GM12892 (cell line): ENCODE measurements around the gene DPY19L3. TPM values are rescaled to one million over a fixed set of nuclear protein-coding genes. Genes with fewer than 3 reads are reported as not detected.

Source experiments
- DNase-seq: peaks from one replicate; pipeline ENCODE4 v3.0.0; 2011; ENCODE audit not compliant: insufficient read length
- FAIRE-seq: peaks from 2 replicates; lab custom pipeline; 2011; peaks lifted over from hg19 to GRCh38; lab: Jason Lieb, UNC
- POLR2A ChIP-seq: IDR thresholded peaks from 2 replicates; pipeline ENCODE4 v1.6.1; 2011; ENCODE audit warnings: low read depth, low read length, control low read depth
- POLR2AphosphoS5 ChIP-seq: IDR thresholded peaks from 2 replicates; pipeline ENCODE4 v1.6.1; 2011; ENCODE audit warnings: low read depth, low read length, control low read depth
- TAF1 ChIP-seq: IDR thresholded peaks from 2 replicates; pipeline ENCODE4 v1.6.1; 2011; ENCODE audit warnings: low read depth, mild to moderate bottlenecking, control low read depth, low read length, borderline replicate concordance
- polyA plus RNA-seq: library from polyadenylated mRNA; unstranded; fragments of >200 nt; gene quantifications from one replicate; pipeline ENCODE4 v1.2.1, GENCODE V29; 2012; ENCODE audit warnings: missing spikeins, inconsistent platforms; ENCODE audit not compliant: missing spikeins

Gene DPY19L3, protein sequence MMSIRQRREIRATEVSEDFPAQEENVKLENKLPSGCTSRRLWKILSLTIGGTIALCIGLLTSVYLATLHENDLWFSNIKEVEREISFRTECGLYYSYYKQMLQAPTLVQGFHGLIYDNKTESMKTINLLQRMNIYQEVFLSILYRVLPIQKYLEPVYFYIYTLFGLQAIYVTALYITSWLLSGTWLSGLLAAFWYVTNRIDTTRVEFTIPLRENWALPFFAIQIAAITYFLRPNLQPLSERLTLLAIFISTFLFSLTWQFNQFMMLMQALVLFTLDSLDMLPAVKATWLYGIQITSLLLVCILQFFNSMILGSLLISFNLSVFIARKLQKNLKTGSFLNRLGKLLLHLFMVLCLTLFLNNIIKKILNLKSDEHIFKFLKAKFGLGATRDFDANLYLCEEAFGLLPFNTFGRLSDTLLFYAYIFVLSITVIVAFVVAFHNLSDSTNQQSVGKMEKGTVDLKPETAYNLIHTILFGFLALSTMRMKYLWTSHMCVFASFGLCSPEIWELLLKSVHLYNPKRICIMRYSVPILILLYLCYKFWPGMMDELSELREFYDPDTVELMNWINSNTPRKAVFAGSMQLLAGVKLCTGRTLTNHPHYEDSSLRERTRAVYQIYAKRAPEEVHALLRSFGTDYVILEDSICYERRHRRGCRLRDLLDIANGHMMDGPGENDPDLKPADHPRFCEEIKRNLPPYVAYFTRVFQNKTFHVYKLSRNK
- 8.8 TPM for polyA plus RNA-seq

DNA sequence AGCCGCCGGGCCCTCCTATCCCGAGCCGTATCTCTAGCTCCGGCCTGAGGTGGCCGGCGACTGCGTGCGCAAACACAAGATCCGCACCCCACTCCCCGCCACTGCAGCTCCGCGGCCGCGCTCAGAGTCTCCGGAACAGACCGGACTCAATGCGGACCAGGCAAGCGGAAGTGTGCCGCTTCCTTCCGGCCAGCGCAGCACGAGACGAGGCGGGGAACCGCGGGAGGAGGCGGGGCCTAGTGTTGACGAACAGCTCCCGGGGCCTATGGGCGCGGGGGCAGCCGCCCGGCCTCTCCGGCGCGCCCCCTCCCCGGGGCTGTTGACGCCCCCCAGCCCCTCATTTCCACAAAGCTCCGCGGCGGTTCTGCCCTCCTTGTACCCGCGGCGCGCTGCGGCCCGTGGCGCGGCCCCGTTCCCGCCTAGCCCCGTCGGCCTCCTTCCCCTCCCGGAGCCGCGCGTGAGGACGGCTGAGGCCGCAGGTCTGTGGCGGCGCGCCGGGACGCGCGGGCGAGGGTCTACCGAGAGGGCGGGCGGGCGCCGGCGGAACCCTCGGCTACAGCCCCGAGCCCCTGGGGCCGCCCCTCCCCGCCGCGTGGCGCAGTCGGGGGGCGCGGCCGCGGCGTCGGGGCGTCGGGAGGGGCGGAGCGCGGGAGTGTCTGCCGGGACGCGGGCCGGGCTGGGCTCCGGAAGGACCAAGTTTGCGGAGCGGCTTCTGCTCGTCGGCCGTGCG lies at the start of gene DPY19L3:
TSS of gene DPY19L3 (plus strand) at position 340 of the 730 bp plus-strand sequence. CDS start 2,484 bp downstream, outside the sequence.
- TF ChIP-seq POLR2AphosphoS5 (peak; percentile 98), POLR2A (peak; percentile 97), TAF1 (peak; percentile 94)
- FAIRE-seq (peak; percentile 96), DNase-seq (peak; percentile 91)

DNA sequence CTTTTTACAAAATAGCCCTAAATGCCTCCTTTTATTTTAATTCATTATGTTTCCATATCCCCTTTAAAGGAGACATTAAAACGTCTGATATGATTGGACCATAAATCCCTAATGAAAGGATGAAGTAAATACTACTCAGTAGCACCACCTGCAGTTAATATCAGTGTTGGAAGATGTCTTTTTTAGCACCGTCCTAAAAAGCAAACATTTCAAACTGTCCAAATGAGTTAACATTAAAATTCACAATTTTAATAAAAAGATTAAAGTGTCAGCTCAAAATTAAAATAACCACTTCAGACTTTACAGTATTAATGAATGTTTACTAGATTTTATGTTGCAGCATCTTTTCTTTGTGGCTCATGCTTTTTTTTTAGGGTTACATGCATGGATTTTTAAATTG lies 47.9 kb upstream of the DPY19L3 start:
- DNase-seq (no peak), FAIRE-seq (no peak)
- no peak for TF ChIP-seq TAF1
- no peak for TF ChIP-seq POLR2A

DNA sequence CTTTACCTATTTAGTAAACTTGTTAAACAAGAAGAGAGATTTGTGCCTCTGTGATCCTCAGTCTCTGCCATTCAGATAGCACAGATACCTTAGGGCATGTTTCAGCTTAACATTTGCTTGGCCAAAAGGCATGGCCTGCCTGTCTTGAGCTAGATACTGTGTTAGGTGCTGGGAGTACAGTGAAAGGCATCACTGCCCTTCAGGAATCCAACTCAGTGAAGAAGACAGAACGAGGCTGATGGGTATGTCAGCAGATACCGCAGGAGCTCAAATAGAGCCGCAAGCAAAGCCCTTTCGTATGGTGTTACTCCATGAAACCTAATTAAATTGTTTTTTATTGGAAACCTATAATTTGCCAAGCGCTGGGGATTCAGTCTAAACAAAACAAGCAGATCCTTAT lies 47.2 kb upstream of the DPY19L3 start:
- FAIRE-seq (no peak), DNase-seq (no peak)
- TF ChIP-seq POLR2AphosphoS5 (no peak), POLR2A (no peak), TAF1 (no peak)

DNA sequence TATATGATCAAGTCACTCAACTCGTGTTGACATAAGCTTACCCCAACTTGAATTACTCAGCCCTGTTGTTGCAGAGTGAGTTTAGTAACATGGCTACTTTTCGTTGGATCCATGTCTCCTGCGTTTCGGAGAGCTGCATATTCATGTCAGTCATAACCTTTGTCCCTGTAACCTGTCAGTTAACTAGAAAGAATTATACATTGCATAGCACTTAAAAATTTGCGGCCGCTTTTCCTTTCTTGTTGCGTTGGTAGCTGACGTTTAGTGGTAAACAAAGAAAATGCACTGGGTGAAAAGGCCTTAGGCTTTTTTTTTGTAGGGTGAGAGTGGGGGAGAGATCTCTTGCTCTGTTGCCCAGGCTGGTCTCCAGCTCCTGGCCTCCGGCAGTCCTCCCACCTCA lies 46.0 kb upstream of the DPY19L3 start:
- FAIRE-seq (no peak), DNase-seq (no peak)
- no peak for TF ChIP-seq TAF1
- TF ChIP-seq POLR2A: no peak
- TF ChIP-seq POLR2AphosphoS5: no peak

DNA sequence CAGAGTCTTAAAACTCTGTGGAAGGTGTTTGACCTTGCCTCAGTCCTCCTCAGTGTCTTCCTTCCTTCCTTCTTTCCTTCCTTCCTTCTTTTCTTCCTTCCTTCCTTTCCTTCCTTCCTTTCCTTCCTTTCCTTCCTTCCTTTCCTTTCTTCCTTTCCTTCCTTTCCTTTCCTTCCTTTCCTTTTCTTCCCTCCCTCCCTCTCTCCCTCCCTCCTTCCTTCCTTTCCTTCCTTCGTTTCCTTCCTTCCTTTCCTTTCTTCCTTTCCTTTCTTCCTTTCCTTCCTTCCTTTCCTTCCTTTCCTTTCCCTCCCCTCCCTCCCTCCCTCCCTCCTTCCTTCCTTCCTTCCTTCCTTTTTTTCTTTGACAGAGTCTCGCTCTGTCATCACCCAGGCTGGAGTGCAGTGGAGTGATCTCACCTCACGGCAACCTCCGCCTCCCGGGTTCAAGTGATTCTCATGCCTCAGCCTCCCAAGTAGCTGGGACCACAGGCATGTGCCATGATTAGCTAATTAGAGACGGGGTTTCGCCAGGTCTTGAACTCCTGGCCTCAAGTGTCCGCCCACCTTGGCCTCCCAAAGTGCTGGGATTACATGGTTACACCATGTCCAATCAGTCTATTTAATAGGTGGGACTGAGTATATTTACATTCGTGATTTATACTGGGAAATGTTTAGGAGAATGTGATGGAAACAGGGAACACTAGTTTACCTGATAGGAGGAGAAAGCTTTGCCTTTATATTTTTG lies 43.8 kb upstream of the DPY19L3 start:
- FAIRE-seq: no peak

DNA sequence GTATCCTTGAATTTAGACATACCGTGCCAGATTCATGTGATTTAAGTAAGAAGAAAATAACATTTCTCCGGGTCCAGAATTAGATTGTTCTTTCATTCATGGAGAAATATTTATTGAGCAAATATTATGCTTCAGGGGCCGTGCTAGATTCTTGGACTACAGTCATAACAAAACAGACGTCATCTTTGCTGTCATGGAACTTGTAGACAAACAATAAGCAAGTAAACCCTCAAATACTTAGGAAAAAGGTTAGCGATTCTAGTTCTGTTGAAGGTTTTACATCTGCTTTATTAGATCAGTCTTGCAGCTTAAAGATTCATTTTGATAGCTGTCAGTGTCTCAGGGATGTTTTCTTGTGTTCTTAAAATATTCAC lies 43.3 kb upstream of the DPY19L3 start:
- DNase-seq: no peak
- TF ChIP-seq TAF1: no peak
- no peak for TF ChIP-seq POLR2A
- TF ChIP-seq POLR2AphosphoS5: no peak
- no peak for FAIRE-seq

More for the DNA sequence above, 43.8 kb upstream of the DPY19L3 start:
- DNase-seq: no peak
- no peak for TF ChIP-seq POLR2AphosphoS5
- no peak for TF ChIP-seq TAF1
- no peak for TF ChIP-seq POLR2A

DNA sequence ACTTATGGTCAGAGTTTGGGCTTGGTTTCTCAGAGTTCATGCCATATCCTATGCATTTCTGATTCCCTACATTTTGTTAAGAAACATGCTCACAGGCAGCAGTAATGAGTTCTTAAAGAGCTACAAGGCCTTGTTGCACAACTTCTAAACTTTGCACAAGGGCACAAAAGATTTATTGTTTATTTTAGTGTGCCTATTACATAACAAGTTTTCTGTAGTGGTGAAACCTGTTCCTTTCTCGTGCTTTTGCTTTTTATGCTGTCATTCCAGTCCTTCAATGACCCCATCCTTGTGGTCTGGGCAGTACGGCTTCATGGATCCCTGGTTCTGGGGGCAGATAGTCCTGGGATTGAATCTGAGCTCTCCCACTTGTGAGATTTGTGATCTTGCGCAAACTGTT lies 42.4 kb upstream of the DPY19L3 start:
- FAIRE-seq: no peak
- TF ChIP-seq POLR2AphosphoS5: no peak
- TF ChIP-seq POLR2A: no peak
- no peak for TF ChIP-seq TAF1
- no peak for DNase-seq

DNA sequence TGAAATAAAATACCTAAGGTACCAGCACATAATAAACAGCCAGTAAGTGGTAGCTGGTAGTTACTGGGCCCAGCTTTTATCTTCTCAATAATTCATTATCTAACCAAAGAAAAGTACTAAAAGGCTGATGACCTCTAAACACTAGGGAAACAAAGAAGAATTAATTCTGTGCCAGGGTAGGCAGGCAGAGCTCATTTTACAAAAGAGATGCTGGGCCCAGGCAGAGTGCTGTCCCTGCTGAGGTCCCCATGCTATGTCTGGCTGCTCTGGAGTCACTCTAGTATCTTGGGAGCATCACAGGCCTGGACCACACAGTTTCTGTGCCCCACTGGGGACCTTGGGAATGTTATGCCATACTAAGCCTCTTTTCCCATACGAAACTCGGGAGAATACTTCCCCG lies 41.9 kb upstream of the DPY19L3 start:
- FAIRE-seq: no peak
- TF ChIP-seq POLR2AphosphoS5 (no peak), TAF1 (no peak), POLR2A (no peak)
- no peak for DNase-seq

DNA sequence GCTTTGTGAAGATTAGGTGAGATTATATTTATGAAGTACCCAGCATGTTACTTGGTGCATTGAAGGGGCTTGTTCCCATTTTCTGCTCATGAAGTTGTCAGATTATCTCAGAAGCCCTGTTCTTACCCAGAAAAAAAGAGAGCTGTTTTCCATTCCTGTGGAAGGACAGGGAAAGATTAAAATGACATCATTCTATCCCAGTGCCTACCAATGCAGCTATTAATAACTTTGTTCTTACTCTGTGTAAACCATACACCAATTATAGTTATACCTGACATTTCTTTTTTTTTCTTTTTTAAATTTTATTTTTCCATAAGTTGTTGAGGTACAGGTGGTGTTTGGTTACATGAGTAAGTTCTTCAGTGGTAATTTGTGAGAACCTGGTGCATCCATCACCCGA lies 41.5 kb upstream of the DPY19L3 start:
- no peak for DNase-seq
- FAIRE-seq: no peak
- no peak for TF ChIP-seq POLR2A
- no peak for TF ChIP-seq TAF1
- TF ChIP-seq POLR2AphosphoS5: no peak

DNA sequence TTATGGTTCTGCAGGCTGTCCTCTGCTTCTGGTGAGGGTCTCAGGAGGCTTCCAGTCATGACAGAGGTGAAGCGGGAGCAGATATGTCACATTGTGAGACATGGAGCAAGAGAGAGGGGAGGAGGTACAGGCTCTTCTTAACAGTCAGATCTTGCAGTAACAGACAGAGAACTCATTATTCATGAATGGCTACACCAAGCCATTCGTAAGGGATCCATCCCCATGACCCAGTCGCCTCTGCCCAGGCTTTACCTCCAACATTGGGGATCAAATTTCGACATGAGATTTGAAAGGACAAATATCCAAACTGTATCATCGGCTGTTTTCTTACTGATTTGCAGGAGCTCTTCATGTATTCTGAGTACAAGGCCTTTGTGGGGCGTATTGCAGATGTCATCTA lies 38.5 kb upstream of the DPY19L3 start:
- no peak for FAIRE-seq
- no peak for DNase-seq
- no peak for TF ChIP-seq TAF1
- no peak for TF ChIP-seq POLR2A
- no peak for TF ChIP-seq POLR2AphosphoS5

DNA sequence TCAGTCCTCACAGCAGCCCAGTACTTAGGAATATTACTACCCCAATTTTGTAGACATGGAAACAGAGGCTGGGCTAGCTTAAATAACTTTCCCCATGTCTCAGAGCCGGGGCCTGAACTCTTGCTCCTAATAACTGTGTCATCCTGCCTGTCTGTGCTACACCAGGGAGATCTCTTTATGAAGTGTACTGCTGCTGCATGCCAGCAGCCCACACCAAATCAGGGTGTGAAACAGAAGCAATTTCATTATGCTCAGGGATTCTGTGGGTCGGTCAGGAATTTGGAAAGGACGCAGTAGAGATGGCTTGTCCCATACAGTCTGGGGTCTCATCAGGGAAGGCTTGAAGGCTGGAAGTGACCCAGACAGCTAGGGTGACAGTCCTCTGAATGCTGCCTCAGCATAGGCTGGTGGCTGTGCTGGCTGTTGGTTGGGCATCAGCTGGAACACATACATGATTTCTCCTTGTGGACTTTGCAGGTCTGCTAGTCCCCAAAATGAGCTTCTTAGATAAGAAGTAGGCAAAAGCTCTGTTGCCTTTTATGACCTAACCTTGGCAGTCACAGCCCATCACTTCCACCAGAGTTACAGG lies 37.5 kb upstream of the DPY19L3 start:
- FAIRE-seq (no peak), DNase-seq (no peak)
- TF ChIP-seq POLR2AphosphoS5 (no peak), TAF1 (no peak), POLR2A (no peak)
